ENCODE measurements around the gene GJA9. TPM values are rescaled to one million over a fixed set of nuclear protein-coding genes. Genes with fewer than 3 reads are reported as not detected.

Gene GJA9
- total RNA-seq, 1 experiment from 2014 or later = 0.10 TPM

DNA sequence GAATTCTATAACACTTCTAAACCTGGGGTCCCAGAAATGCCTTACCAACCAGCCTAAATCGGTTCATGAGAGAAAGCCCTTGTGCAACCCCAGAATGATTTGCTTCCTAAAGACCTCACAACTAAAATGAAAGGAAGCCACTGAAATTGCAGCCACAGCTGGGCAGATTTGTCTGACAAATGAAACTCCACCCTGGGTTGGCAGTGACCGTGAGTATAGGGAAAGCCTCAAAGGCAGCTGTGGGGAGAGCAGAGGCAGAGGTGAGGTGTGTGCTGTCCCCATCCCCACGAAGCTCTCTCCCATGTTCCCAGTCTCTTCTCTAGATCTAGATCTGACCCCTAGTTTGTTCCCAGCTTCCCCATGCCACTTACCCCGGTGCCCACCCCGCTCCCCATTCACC is 37.2 kb upstream of the GJA9 start:
- H3K27ac ChIP-seq (ENCODE audit: low read length) = no peak overlapping the region
- H3K4me3 ChIP-seq (ENCODE audit: low read depth in 2 of 2, low read length in 2 of 2) = no peak overlapping the region
- peak; percentile 67 for ATAC-seq
- H3K9me3 ChIP-seq (ENCODE audit: control insufficient read depth, insufficient read depth, low read depth, low read length) = no peaks in the 10 kb centered on the region
- no peaks in the 10 kb centered on the region for H3K27me3 ChIP-seq (ENCODE audit: control insufficient read depth, insufficient read depth, low read length)
- H3K36me3 ChIP-seq (ENCODE audit: control insufficient read depth, insufficient read depth, low read length) = no peaks in the 10 kb centered on the region
- no peak for DNase-seq (ENCODE audit: low read depth, low spot score)
- ChIA-PET POLR2A (no interaction called here), CTCF (no interaction called here)
- in situ Hi-C loops (cut with HindIII; ENCODE audit: low pct_unique_long_range_greater_than_20kb, low sequenced_read_pairs) = no loop called here
- TF ChIP-seq POLR2AphosphoS5 (IDR thresholded peaks at IDR 0.05; ENCODE audit: low read depth, low read length) (no peak), TCF7L2 (IDR thresholded peaks at IDR 0.05; ENCODE audit: low read depth, low read length) (no peak), SIN3A (IDR thresholded peaks at IDR 0.05; ENCODE audit: borderline replicate concordance, insufficient read depth, low read depth, low read length) (no peak)
- TF ChIP-seq, protein P1, sequence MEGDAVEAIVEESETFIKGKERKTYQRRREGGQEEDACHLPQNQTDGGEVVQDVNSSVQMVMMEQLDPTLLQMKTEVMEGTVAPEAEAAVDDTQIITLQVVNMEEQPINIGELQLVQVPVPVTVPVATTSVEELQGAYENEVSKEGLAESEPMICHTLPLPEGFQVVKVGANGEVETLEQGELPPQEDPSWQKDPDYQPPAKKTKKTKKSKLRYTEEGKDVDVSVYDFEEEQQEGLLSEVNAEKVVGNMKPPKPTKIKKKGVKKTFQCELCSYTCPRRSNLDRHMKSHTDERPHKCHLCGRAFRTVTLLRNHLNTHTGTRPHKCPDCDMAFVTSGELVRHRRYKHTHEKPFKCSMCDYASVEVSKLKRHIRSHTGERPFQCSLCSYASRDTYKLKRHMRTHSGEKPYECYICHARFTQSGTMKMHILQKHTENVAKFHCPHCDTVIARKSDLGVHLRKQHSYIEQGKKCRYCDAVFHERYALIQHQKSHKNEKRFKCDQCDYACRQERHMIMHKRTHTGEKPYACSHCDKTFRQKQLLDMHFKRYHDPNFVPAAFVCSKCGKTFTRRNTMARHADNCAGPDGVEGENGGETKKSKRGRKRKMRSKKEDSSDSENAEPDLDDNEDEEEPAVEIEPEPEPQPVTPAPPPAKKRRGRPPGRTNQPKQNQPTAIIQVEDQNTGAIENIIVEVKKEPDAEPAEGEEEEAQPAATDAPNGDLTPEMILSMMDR (IDR thresholded peaks at IDR 0.05) = no peak
- TF ChIP-seq, protein P2, sequence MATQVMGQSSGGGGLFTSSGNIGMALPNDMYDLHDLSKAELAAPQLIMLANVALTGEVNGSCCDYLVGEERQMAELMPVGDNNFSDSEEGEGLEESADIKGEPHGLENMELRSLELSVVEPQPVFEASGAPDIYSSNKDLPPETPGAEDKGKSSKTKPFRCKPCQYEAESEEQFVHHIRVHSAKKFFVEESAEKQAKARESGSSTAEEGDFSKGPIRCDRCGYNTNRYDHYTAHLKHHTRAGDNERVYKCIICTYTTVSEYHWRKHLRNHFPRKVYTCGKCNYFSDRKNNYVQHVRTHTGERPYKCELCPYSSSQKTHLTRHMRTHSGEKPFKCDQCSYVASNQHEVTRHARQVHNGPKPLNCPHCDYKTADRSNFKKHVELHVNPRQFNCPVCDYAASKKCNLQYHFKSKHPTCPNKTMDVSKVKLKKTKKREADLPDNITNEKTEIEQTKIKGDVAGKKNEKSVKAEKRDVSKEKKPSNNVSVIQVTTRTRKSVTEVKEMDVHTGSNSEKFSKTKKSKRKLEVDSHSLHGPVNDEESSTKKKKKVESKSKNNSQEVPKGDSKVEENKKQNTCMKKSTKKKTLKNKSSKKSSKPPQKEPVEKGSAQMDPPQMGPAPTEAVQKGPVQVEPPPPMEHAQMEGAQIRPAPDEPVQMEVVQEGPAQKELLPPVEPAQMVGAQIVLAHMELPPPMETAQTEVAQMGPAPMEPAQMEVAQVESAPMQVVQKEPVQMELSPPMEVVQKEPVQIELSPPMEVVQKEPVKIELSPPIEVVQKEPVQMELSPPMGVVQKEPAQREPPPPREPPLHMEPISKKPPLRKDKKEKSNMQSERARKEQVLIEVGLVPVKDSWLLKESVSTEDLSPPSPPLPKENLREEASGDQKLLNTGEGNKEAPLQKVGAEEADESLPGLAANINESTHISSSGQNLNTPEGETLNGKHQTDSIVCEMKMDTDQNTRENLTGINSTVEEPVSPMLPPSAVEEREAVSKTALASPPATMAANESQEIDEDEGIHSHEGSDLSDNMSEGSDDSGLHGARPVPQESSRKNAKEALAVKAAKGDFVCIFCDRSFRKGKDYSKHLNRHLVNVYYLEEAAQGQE (IDR thresholded peaks at IDR 0.05; ENCODE audit: insufficient read depth in 1 of 2, low read depth in 2 of 2, low read length in 1 of 2) = no peak
- H3K4me1 ChIP-seq (ENCODE audit: control insufficient read depth, insufficient read depth, low read length) = no peaks in the 10 kb centered on the region
- BruUV-seq (replicated peaks) = no TSS peak
- intact Hi-C loops (cut with micrococcal nuclease; ENCODE audit: unreplicated experiment) = no loop called here

DNA sequence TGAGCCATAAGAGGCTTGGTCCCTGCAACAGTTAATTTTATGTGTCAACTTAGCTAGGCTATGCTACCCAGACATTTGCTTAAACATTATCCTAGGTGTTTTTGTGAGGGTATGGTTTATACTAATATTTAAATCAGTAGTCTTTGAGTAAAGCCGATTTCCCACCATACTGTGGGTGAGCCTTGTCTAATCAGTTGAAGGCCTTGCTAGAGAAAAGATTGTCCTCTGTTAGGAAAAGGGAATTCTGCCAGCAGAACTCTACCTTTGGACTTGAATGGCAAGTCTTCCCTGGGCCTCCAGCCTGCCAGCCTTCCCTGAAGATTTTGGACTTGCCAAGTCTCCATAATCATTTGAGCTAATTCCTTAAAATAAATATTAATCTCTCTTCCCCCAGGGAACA is 36.4 kb upstream of the GJA9 start:
- intact Hi-C loops (cut with micrococcal nuclease; ENCODE audit: unreplicated experiment) = no loop called here
- Histone ChIP-seq H3K4me3 (ENCODE audit: low read depth in 2 of 2, low read length in 2 of 2) (no peak overlapping the region), H3K36me3 (ENCODE audit: control insufficient read depth, insufficient read depth, low read length) (no peaks in the 10 kb centered on the region), H3K4me1 (ENCODE audit: control insufficient read depth, insufficient read depth, low read length) (no peaks in the 10 kb centered on the region), H3K9me3 (ENCODE audit: control insufficient read depth, insufficient read depth, low read depth, low read length) (no peaks in the 10 kb centered on the region), H3K27ac (ENCODE audit: low read length) (no peak overlapping the region), H3K27me3 (ENCODE audit: control insufficient read depth, insufficient read depth, low read length) (no peaks in the 10 kb centered on the region)
- no peak for ATAC-seq
- CTCF ChIA-PET = no interaction called here
- no TSS peak for BruUV-seq (replicated peaks)
- no peak for DNase-seq (ENCODE audit: low read depth, low spot score)
- in situ Hi-C loops (cut with HindIII; ENCODE audit: low pct_unique_long_range_greater_than_20kb, low sequenced_read_pairs) = no loop called here
- POLR2A ChIA-PET = no interaction called here
- TF ChIP-seq SIN3A (IDR thresholded peaks at IDR 0.05; ENCODE audit: borderline replicate concordance, insufficient read depth, low read depth, low read length) = no peak
- TF ChIP-seq, protein P1 (IDR thresholded peaks at IDR 0.05) = no peak

DNA sequence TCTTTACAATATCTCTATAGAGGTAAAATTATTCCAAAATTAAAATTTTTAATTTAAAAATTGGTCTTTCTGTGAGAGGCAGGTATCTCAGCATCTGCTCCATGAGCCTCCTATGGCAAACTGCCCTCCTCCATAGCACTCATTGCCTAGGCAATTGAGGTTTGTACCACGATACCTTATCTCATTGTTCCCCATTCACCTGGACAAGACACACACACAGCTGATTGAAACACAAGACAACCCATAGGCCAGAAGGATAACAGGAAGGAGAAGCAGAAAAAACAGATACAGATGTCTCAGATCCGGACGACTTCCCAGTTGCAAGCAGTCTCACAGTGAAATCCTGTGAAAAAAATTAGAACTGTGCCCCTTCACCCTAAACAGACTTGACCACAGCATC is 36.0 kb upstream of the GJA9 start:
- no TSS peak for BruUV-seq (replicated peaks)
- H3K27ac ChIP-seq (ENCODE audit: low read length) = no peak overlapping the region
- intact Hi-C loops (cut with micrococcal nuclease; ENCODE audit: unreplicated experiment) = no loop called here
- ChIA-PET CTCF (no interaction called here), POLR2A (no interaction called here)
- no peaks in the 10 kb centered on the region for H3K4me1 ChIP-seq (ENCODE audit: control insufficient read depth, insufficient read depth, low read length)
- DNase-seq (ENCODE audit: low read depth, low spot score) (no peak), ATAC-seq (no peak)
- H3K9me3 ChIP-seq (ENCODE audit: control insufficient read depth, insufficient read depth, low read depth, low read length) = no peaks in the 10 kb centered on the region
- in situ Hi-C loops (cut with HindIII; ENCODE audit: low pct_unique_long_range_greater_than_20kb, low sequenced_read_pairs) = no loop called here
- H3K36me3 ChIP-seq (ENCODE audit: control insufficient read depth, insufficient read depth, low read length) = no peaks in the 10 kb centered on the region
- no peaks in the 10 kb centered on the region for H3K27me3 ChIP-seq (ENCODE audit: control insufficient read depth, insufficient read depth, low read length)
- H3K4me3 ChIP-seq (ENCODE audit: low read depth in 2 of 2, low read length in 2 of 2) = no peak overlapping the region
- TF ChIP-seq SIN3A (IDR thresholded peaks at IDR 0.05; ENCODE audit: borderline replicate concordance, insufficient read depth, low read depth, low read length) (no peak), TCF7L2 (IDR thresholded peaks at IDR 0.05; ENCODE audit: low read depth, low read length) (no peak), POLR2AphosphoS5 (IDR thresholded peaks at IDR 0.05; ENCODE audit: low read depth, low read length) (no peak)
- TF ChIP-seq, protein P2 (IDR thresholded peaks at IDR 0.05; ENCODE audit: insufficient read depth in 1 of 2, low read depth in 2 of 2, low read length in 1 of 2) = no peak
- TF ChIP-seq, protein P1 (IDR thresholded peaks at IDR 0.05) = no peak

Data from Panc1 (cell line).